Parathyroid adenoma (tissue), 2 donors: ENCODE data around the gene ZNF609.
"Not testable (repeated sequence)": the region's sequence is repeated elsewhere in the genome, so short reads cannot be mapped to it uniquely, and the experiment has no call there.

Source experiments
- H2AFZ ChIP-seq: fragments of 300-600 bp; sonication (generic); one replicate; pipeline ENCODE4 v1.7.0; 2017; ENCODE audit warnings: antibody characterized with exemption, mild to moderate bottlenecking
- H3K27ac ChIP-seq: fragments of 300-600 bp; sonication (generic); one replicate; pipeline ENCODE4 v1.7.0; 2017
- H3K27me3 ChIP-seq: fragments of 300-600 bp; sonication (generic); one replicate; pipeline ENCODE4 v1.7.0; 2017; ENCODE audit warnings: low read length; ENCODE audit not compliant: control insufficient read depth, insufficient read depth
- H3K36me3 ChIP-seq: fragments of 300-600 bp; sonication (generic); one replicate; pipeline ENCODE4 v1.7.0; 2017; ENCODE audit warnings: low read length; ENCODE audit not compliant: control insufficient read depth, insufficient read depth
- H3K4me1 ChIP-seq: fragments of 300-600 bp; sonication (generic); one replicate; pipeline ENCODE4 v1.7.0; 2017; ENCODE audit warnings: control low read depth
- H3K4me2 ChIP-seq: fragments of 300-600 bp; sonication (generic); one replicate; pipeline ENCODE4 v1.7.0; 2017; ENCODE audit warnings: low read length
- H3K4me3 ChIP-seq: fragments of 300-600 bp; sonication (generic); one replicate; pipeline ENCODE4 v1.7.0; 2017; ENCODE audit warnings: low read depth, low read length
- H3K79me2 ChIP-seq: fragments of 300-600 bp; sonication (generic); one replicate; pipeline ENCODE4 v1.7.0; 2017; ENCODE audit warnings: control low read depth
- H3K9ac ChIP-seq: fragments of 300-600 bp; sonication (generic); one replicate; pipeline ENCODE4 v1.7.0; 2017; ENCODE audit warnings: mild to moderate bottlenecking
- H3K9me3 ChIP-seq: fragments of 300-600 bp; sonication (generic); one replicate; pipeline ENCODE4 v1.7.0; 2017; ENCODE audit warnings: low read length; ENCODE audit not compliant: control insufficient read depth
- CTCF ChIP-seq: fragments of 300-600 bp; sonication (generic); IDR thresholded peaks from one replicate; pipeline ENCODE4 v1.7.0; 2017; ENCODE audit warnings: antibody characterized with exemption, mild to moderate bottlenecking
- donor health status: primary hyperparathyroidism.

ZNF609 gene

GRCh38 chr15:64636556-64636955 lies 176.2 kb downstream of the ZNF609 start:
- Histone ChIP-seq H2AFZ (no peak overlapping the region), H3K9me3 (no peaks in the 10 kb centered on the region), H3K4me3 (no peak overlapping the region), H3K4me1 (peaks cover 9% of the 10 kb centered on the region), H3K9ac (no peak overlapping the region), H3K36me3 (no peaks in the 10 kb centered on the region), H3K27me3 (no peaks in the 10 kb centered on the region), H3K27ac (no peak overlapping the region), H3K79me2 (peaks cover 6% of the 10 kb centered on the region), H3K4me2 (no peak overlapping the region)
- no peak for TF ChIP-seq CTCF

GRCh38 chr15:64637412-64637811 lies 177.0 kb downstream of the ZNF609 start:
- H3K36me3 ChIP-seq, result no peaks in the 10 kb centered on the region
- peaks cover 9% of the 10 kb centered on the region for H3K4me1 ChIP-seq
- H3K27ac ChIP-seq, result no peak overlapping the region
- H3K4me3 ChIP-seq, result no peak overlapping the region
- H3K9me3 ChIP-seq, result no peaks in the 10 kb centered on the region
- H3K9ac ChIP-seq, result no peak overlapping the region
- no peak for TF ChIP-seq CTCF
- H2AFZ ChIP-seq, result no peak overlapping the region
- H3K27me3 ChIP-seq, result no peaks in the 10 kb centered on the region
- H3K79me2 ChIP-seq, result peaks cover 6% of the 10 kb centered on the region
- no peak overlapping the region for H3K4me2 ChIP-seq

- H3K36me3 ChIP-seq, H3K9ac ChIP-seq, H3K4me1 ChIP-seq, H3K4me2 ChIP-seq, H3K4me3 ChIP-seq, H3K27ac ChIP-seq, H3K9me3 ChIP-seq, H3K79me2 ChIP-seq, H2AFZ ChIP-seq, H3K27me3 ChIP-seq: not testable (repeated sequence)
Observed at GRCh38 chr15:64639744-64640143, 179.4 kb downstream of the ZNF609 start.

GRCh38 chr15:64640146-64640871 lies 179.9 kb downstream of the ZNF609 start:
- H3K79me2 ChIP-seq, result peaks cover 3% of the 10 kb centered on the region
- no peak overlapping the region for H3K4me3 ChIP-seq
- no peak overlapping the region for H3K27ac ChIP-seq
- H3K4me1 ChIP-seq, result peaks cover 3% of the 10 kb centered on the region
- no peak for TF ChIP-seq CTCF
- no peaks in the 10 kb centered on the region for H3K9me3 ChIP-seq
- H2AFZ ChIP-seq, result no peak overlapping the region
- no peak overlapping the region for H3K9ac ChIP-seq
- no peaks in the 10 kb centered on the region for H3K36me3 ChIP-seq
- no peak overlapping the region for H3K4me2 ChIP-seq
- no peaks in the 10 kb centered on the region for H3K27me3 ChIP-seq

GRCh38 chr15:64642875-64643274 lies 182.5 kb downstream of the ZNF609 start:
- no peak overlapping the region for H2AFZ ChIP-seq
- H3K79me2 ChIP-seq, result peaks cover 5% of the 10 kb centered on the region
- H3K4me2 ChIP-seq, result no peak overlapping the region
- TF ChIP-seq CTCF, result no peak
- no peaks in the 10 kb centered on the region for H3K4me1 ChIP-seq
- H3K27ac ChIP-seq, result no peak overlapping the region
- H3K27me3 ChIP-seq, result no peaks in the 10 kb centered on the region
- no peaks in the 10 kb centered on the region for H3K9me3 ChIP-seq
- no peak overlapping the region for H3K4me3 ChIP-seq
- no peak overlapping the region for H3K9ac ChIP-seq
- no peaks in the 10 kb centered on the region for H3K36me3 ChIP-seq
